ENCODE measurements around the gene SOAT2.
"Not testable (repeated sequence)": the region's sequence is repeated elsewhere in the genome, so short reads cannot be mapped to it uniquely, and the experiment has no call there.

SOAT2 gene

GRCh38 chr12:53090105-53090504, 13.2 kb upstream of the SOAT2 start:
- no peak for DNase-seq

GRCh38 chr12:53090554-53090953, 12.7 kb upstream of the SOAT2 start:
- DNase-seq = no peak

- no peak for DNase-seq
Observed at GRCh38 chr12:53091756-53092155, 11.5 kb upstream of the SOAT2 start.

GRCh38 chr12:53093777-53094393, 9.4 kb upstream of the SOAT2 start:
- no peak for DNase-seq

GRCh38 chr12:53094394-53094787, 8.9 kb upstream of the SOAT2 start:
- DNase-seq = no peak

GRCh38 chr12:53094796-53095595, 8.3 kb upstream of the SOAT2 start:
- DNase-seq = not testable (repeated sequence)

- DNase-seq = not testable (repeated sequence)
Observed at GRCh38 chr12:53095596-53095895, 7.7 kb upstream of the SOAT2 start.

GRCh38 chr12:53096089-53096741, 7.1 kb upstream of the SOAT2 start:
- no peak for DNase-seq

- no peak for DNase-seq
Observed at GRCh38 chr12:53096759-53097158, 6.5 kb upstream of the SOAT2 start.

- no peak for DNase-seq
Observed at GRCh38 chr12:53097207-53097563, 6.1 kb upstream of the SOAT2 start.

GRCh38 chr12:53097564-53098353, 5.5 kb upstream of the SOAT2 start, which contains the start of gene IGFBP6:
IGFBP6 (plus strand) TSS chr12:53097667; CDS start chr12:53097718, 51 bp downstream.
- peak; percentile 48 for DNase-seq

- DNase-seq = peak; percentile 56
Observed at GRCh38 chr12:53098354-53098981, 4.8 kb upstream of the SOAT2 start.

- DNase-seq = peak; percentile 91
Observed at GRCh38 chr12:53099071-53099882, 4.0 kb upstream of the SOAT2 start.

- DNase-seq = no peak
Observed at GRCh38 chr12:53100466-53101151, 2.7 kb upstream of the SOAT2 start.

- DNase-seq = no peak
Observed at GRCh38 chr12:53101266-53101665, 2.0 kb upstream of the SOAT2 start.

GRCh38 chr12:53101931-53102781, 1.1 kb upstream of the SOAT2 start:
- DNase-seq = no peak

- no peak for DNase-seq
Observed at GRCh38 chr12:53103860-53104305, 597 bp downstream of the SOAT2 start.

- no peak for DNase-seq
Observed at GRCh38 chr12:53105256-53105655, 2.0 kb downstream of the SOAT2 start.

- DNase-seq = no peak
Observed at GRCh38 chr12:53105712-53106439, 2.6 kb downstream of the SOAT2 start.

GRCh38 chr12:53107122-53107521, 3.8 kb downstream of the SOAT2 start:
- DNase-seq = no peak
